Prostate gland (tissue), 2 donors: Measurements from ENCODE around the gene DZIP3. TPM values are rescaled to one million over a fixed set of nuclear protein-coding genes. Genes with fewer than 3 reads are reported as not detected.
"Not testable (repeated sequence)": the region's sequence is repeated elsewhere in the genome, so short reads cannot be mapped to it uniquely, and the experiment has no call there.

Experiments used
- DNase-seq: peaks from one replicate; pipeline ENCODE4 v3.0.0-alpha.2; 2019; ENCODE audit warnings: low spot score
- H3K27ac ChIP-seq, 2 donors: fragments of 200-600 bp; sonication (generic); 2 replicates each; pipeline ENCODE4 v1.5.1; 2017 to 2019
- H3K27me3 ChIP-seq: fragments of 200-600 bp; sonication (generic); replicated peaks from 2 replicates; pipeline ENCODE4 v1.5.1; 2019; ENCODE audit not compliant: insufficient read depth
- H3K36me3 ChIP-seq, 2 donors: fragments of 200-600 bp; sonication (generic); 1 replicate in 1 of 2; 2 replicates in 1 of 2; pipeline versions ENCODE4 v1.5.1 to v1.8.1; 2017 to 2019
- H3K4me1 ChIP-seq: fragments of 200-600 bp; sonication (generic); replicated peaks from 2 replicates; pipeline ENCODE4 v1.5.1; 2019
- H3K4me3 ChIP-seq, 2 donors: fragments of 200-600 bp; sonication (generic); 2 replicates each; pipeline ENCODE4 v1.5.1; 2017 to 2019
- H3K9me3 ChIP-seq: fragments of 200-600 bp; sonication (generic); 2 replicates; pipeline ENCODE4 v1.5.1; 2017
- POLR2A ChIP-seq: fragments of 450-650 bp; IDR thresholded peaks from one replicate; pipeline ENCODE4 v1.6.1; 2016; ENCODE audit warnings: antibody characterized with exemption, mild to moderate bottlenecking
- POLR2AphosphoS5 ChIP-seq: sonication (generic); formaldehyde crosslinking; IDR thresholded peaks from one replicate; pipeline ENCODE4 v1.6.1; 2017; ENCODE audit warnings: antibody characterized with exemption
- WGBS: methylation state at CpG from one replicate; pipeline ENCODE4 v1.1.5; 2018; 5-methylcytosine and 5-hydroxymethylcytosine counted together
- intact Hi-C: fragments of 100-400 bp; cut with DNase I; formaldehyde crosslinking; loops from one replicate; pipeline ENCODE4 v1.14.2; 2022
- total RNA-seq, 2 donors: library from RNA; depleted of rRNA; stranded (reverse); fragments of >200 nt; gene quantifications; one replicate each; pipeline ENCODE4 v1.1.0, GENCODE V29; 2016
- TF ChIP-seq, protein P1 (sequence below), 4 experiments: fragments of 200-600 bp in 2 of 4; fragments of 450-650 bp in 2 of 4; sonication (generic) in 2 of 4; IDR thresholded peaks; 1 replicate in 3 of 4; 2 replicates in 1 of 4; pipeline ENCODE4 v1.5.1; 2016 to 2019; ENCODE audit warnings: antibody characterized with exemption in 4 of 4, mild to moderate bottlenecking in 2 of 4, moderate library complexity in 2 of 4

DZIP3 gene
- total RNA-seq, 2 donors from 2014 or later = 9.8 to 22.2 TPM

DNA sequence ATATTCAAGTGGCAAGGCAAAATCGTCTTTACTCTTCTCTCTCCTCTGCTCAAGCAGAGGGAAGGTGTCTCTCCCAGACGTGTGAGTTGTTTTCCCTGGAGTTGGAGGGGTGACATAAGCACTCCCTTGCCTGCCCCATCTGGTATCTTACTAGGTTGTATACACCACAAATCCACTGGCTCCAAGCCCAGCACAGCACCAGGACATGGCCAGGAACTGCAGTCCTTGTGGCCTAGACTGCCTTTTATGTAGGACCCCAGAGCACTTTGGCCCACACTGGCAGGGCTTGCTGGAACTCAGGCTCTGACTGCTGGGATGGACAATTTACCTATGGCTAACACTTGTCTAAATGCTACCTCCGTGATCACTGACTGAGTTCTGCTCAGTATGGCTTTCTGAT is 34.0 kb downstream of the DZIP3 start:
- Histone ChIP-seq H3K4me3 (no peak overlapping the region), H3K36me3 (no peaks in the 10 kb centered on the region), H3K27ac (no peak overlapping the region), H3K27me3 (no peaks in the 10 kb centered on the region), H3K9me3 (no peaks in the 10 kb centered on the region), H3K4me1 (no peaks in the 10 kb centered on the region)
- 85% methylated on average over 3 of the region's 3 CpGs for WGBS
- TF ChIP-seq POLR2AphosphoS5 (no peak), POLR2A (no peak)
- TF ChIP-seq, protein P1, sequence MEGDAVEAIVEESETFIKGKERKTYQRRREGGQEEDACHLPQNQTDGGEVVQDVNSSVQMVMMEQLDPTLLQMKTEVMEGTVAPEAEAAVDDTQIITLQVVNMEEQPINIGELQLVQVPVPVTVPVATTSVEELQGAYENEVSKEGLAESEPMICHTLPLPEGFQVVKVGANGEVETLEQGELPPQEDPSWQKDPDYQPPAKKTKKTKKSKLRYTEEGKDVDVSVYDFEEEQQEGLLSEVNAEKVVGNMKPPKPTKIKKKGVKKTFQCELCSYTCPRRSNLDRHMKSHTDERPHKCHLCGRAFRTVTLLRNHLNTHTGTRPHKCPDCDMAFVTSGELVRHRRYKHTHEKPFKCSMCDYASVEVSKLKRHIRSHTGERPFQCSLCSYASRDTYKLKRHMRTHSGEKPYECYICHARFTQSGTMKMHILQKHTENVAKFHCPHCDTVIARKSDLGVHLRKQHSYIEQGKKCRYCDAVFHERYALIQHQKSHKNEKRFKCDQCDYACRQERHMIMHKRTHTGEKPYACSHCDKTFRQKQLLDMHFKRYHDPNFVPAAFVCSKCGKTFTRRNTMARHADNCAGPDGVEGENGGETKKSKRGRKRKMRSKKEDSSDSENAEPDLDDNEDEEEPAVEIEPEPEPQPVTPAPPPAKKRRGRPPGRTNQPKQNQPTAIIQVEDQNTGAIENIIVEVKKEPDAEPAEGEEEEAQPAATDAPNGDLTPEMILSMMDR (IDR thresholded peaks at IDR 0.05) = no peak
- intact Hi-C loops = no loop called here
- DNase-seq = no peak

DNA sequence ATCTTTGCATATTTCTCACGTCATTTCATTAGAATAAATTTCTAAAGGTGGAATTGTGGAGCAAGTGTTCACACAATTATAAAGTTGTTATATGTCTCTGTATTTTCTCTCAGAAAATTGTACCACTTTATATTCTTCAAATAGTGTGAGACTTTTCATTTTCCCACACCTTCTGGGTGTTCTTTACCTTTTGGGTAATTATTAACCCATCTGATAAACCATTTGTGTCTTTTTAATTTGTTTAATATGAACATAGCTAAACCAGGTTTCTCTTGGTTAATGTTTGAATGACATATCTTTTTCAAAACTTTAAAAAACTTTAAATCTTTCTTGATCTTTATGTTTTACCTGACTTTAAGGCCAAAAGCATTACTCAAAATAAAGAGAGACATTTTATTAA is 40.5 kb downstream of the DZIP3 start:
- H3K36me3 ChIP-seq = no peaks in the 10 kb centered on the region
- no peaks in the 10 kb centered on the region for H3K27me3 ChIP-seq
- no peak overlapping the region for H3K27ac ChIP-seq
- no peaks in the 10 kb centered on the region for H3K4me1 ChIP-seq
- no peaks in the 10 kb centered on the region for H3K9me3 ChIP-seq
- WGBS = 93% methylated on average over 1 of the region's 1 CpG
- DNase-seq = no peak
- no peak for TF ChIP-seq POLR2AphosphoS5
- TF ChIP-seq POLR2A = no peak
- TF ChIP-seq, protein P1 (IDR thresholded peaks at IDR 0.05) = no peak
- intact Hi-C loops = no loop called here
- H3K4me3 ChIP-seq = no peak overlapping the region

DNA sequence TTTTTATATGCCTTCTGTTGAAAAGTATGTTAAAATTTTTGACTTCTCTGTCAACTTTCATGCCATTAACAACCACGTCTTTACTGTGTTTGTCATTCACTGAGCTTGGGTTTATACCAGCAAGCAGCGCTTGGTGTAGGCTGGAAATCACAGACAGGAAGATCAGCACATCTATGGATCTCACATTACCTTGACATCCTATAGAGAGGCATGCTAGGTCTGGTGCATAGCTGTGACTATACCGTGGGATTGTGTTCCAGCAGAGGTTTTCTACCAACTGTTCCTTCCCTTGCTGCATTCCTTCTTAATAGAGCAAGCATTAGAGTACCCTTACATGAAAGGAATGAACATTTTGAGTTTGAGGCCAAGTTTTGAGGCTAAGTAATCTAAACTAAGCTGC is 53.0 kb downstream of the DZIP3 start:
- TF ChIP-seq, protein P1 (IDR thresholded peaks at IDR 0.05) = no peak
- no peak for TF ChIP-seq POLR2AphosphoS5
- no peak for TF ChIP-seq POLR2A
- Histone ChIP-seq H3K36me3 (no peaks in the 10 kb centered on the region), H3K9me3 (no peaks in the 10 kb centered on the region), H3K4me1 (no peaks in the 10 kb centered on the region), H3K4me3 (no peak overlapping the region), H3K27me3 (no peaks in the 10 kb centered on the region), H3K27ac (no peak overlapping the region)
- intact Hi-C loops = no loop called here
- no peak for DNase-seq
- WGBS = 99% methylated on average over 3 of the region's 3 CpGs

DNA sequence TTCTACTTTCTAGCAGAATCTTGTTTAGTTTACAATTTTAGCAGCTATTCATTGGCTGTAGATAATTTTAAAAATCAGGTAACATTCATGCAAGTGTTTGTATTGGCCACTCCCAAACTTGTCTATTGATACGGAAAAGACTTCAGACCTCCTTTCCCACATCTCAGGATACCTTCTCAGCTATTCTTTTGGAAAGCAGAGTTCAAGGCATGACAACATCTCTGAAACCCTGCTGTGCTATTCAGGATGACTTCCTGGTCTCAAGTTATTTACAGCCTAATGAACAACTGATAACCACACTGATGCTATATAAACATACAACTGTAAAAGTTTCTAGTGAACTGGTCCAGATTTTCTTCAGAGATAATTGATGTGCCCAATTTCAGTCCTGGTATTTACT is 55.8 kb downstream of the DZIP3 start:
- no peak for DNase-seq
- Histone ChIP-seq H3K27ac (no peak overlapping the region), H3K9me3 (no peaks in the 10 kb centered on the region), H3K27me3 (no peaks in the 10 kb centered on the region), H3K36me3 (no peaks in the 10 kb centered on the region), H3K4me1 (no peaks in the 10 kb centered on the region), H3K4me3 (no peak overlapping the region)
- 87% methylated on average over 1 of the region's 1 CpG for WGBS
- TF ChIP-seq, protein P1 (IDR thresholded peaks at IDR 0.05) = no peak
- TF ChIP-seq POLR2A = no peak
- no peak for TF ChIP-seq POLR2AphosphoS5
- intact Hi-C loops = no loop called here

DNA sequence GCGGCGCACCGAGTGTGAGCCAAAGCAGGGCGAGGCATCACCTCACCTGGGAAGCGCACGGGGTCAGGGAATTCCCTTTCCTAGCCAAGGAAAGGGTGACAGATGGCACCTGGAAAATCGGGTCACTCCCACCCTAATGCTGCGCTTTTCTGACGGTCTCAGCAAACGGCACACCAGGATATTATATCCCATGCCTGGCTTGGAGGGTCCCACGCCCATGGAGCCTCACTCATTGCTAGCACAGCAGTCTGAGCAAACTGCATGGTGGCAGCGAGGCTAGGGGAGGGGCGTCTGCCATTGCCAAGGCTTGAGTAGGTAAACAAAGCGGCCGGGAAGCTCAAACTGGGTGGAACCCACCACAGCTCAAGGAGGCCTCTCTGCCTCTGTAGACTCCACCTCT is 66.1 kb downstream of the DZIP3 start:
- intact Hi-C loops = not testable (repeated sequence)

More for the DNA sequence above, 66.1 kb downstream of the DZIP3 start:
- H3K36me3 ChIP-seq, H3K27ac ChIP-seq, H3K4me1 ChIP-seq, H3K4me3 ChIP-seq, H3K9me3 ChIP-seq, DNase-seq, H3K27me3 ChIP-seq: not testable (repeated sequence)
- 95% methylated on average over 15 of the region's 15 CpGs for WGBS
